Astrocyte (in vitro differentiated cells and primary cell): Measurements from ENCODE around the gene KRTAP5-5. TPM values are rescaled to one million over a fixed set of nuclear protein-coding genes. Genes with fewer than 3 reads are reported as not detected.

Experiments used
- DNase-seq: peaks from one replicate; pipeline ENCODE4 v3.0.0-alpha.2; 2010; ENCODE audit warnings: low read depth
- FAIRE-seq: peaks from 2 replicates; lab custom pipeline; 2011; peaks lifted over from hg19 to GRCh38; lab: Jason Lieb, UNC
- H2AFZ ChIP-seq: 2 replicates; pipeline ENCODE4 v1.6.0; 2012; ENCODE audit warnings: low read depth, low read length, inconsistent platforms
- H3K27ac ChIP-seq: 2 replicates; pipeline ENCODE4 v1.5.1; 2011; ENCODE audit warnings: low read depth, low read length, inconsistent platforms
- H3K27me3 ChIP-seq: 2 replicates; pipeline ENCODE4 v1.6.0; 2011; ENCODE audit warnings: low read length, inconsistent platforms; ENCODE audit not compliant: insufficient read depth
- H3K36me3 ChIP-seq: 2 replicates; pipeline ENCODE4 v1.5.1; 2011; ENCODE audit warnings: low read length, inconsistent platforms; ENCODE audit not compliant: insufficient read depth
- H3K4me1 ChIP-seq: 2 replicates; pipeline ENCODE4 v1.5.1; 2011; ENCODE audit warnings: low read length, inconsistent platforms; ENCODE audit not compliant: insufficient read depth
- H3K4me2 ChIP-seq: 2 replicates; pipeline ENCODE4 v1.6.0; 2012; ENCODE audit warnings: low read length, inconsistent platforms
- H3K4me3 ChIP-seq: 2 replicates; pipeline ENCODE4 v1.5.1; 2011; ENCODE audit warnings: low read depth, mild to moderate bottlenecking, low read length, inconsistent platforms; ENCODE audit not compliant: insufficient read depth
- H3K79me2 ChIP-seq: 2 replicates; pipeline ENCODE4 v1.6.0; 2012; ENCODE audit warnings: mild to moderate bottlenecking, low read length, inconsistent platforms; ENCODE audit not compliant: insufficient read depth
- H3K9ac ChIP-seq: 2 replicates; pipeline ENCODE4 v1.6.0; 2012; ENCODE audit warnings: mild to moderate bottlenecking, low read length, inconsistent platforms
- H3K9me3 ChIP-seq: 2 replicates; pipeline ENCODE4 v1.5.1; 2012; ENCODE audit warnings: low read depth, mild to moderate bottlenecking, low read length, inconsistent platforms; ENCODE audit not compliant: insufficient read depth
- H4K20me1 ChIP-seq: 2 replicates; pipeline ENCODE4 v1.6.0; 2012; ENCODE audit warnings: low read length, inconsistent platforms; ENCODE audit not compliant: insufficient read depth
- H3K27ac Mint-ChIP-seq: one replicate; pipeline ENCODE4 v1.8.0; 2021; ENCODE audit warnings: mild to moderate bottlenecking, mixed read lengths; ENCODE audit not compliant: unreplicated experiment
- H3K27me3 Mint-ChIP-seq: one replicate; pipeline ENCODE4 v1.8.0; 2021; ENCODE audit warnings: low read depth, mixed read lengths; ENCODE audit not compliant: unreplicated experiment
- H3K36me3 Mint-ChIP-seq: one replicate; pipeline ENCODE4 v1.8.0; 2021; ENCODE audit warnings: low read depth, mixed read lengths; ENCODE audit not compliant: unreplicated experiment
- H3K4me1 Mint-ChIP-seq: one replicate; pipeline ENCODE4 v1.8.0; 2021; ENCODE audit warnings: low read depth, mixed read lengths; ENCODE audit not compliant: unreplicated experiment
- H3K4me3 Mint-ChIP-seq: one replicate; pipeline ENCODE4 v1.8.0; 2021; ENCODE audit warnings: mild to moderate bottlenecking, moderate library complexity, mixed read lengths; ENCODE audit not compliant: unreplicated experiment
- H3K9me3 Mint-ChIP-seq: one replicate; pipeline ENCODE4 v1.8.0; 2021; ENCODE audit warnings: mild to moderate bottlenecking, mixed read lengths; ENCODE audit not compliant: unreplicated experiment
- EZH2 ChIP-seq: IDR thresholded peaks from 2 replicates; pipeline ENCODE4 v1.6.1; 2012; ENCODE audit warnings: mild to moderate bottlenecking, low read length, inconsistent platforms; ENCODE audit not compliant: insufficient read depth
- total RNA-seq: library from RNA; stranded (reverse); gene quantifications from 2 replicates; pipeline ENCODE4 v1.2.1, GENCODE V29; 2021
- TF ChIP-seq, protein P1 (sequence below): IDR thresholded peaks from 2 replicates; pipeline ENCODE4 v1.5.1; 2011; ENCODE audit warnings: low read depth, mild to moderate bottlenecking, inconsistent platforms, low read length, moderate library complexity; ENCODE audit not compliant: insufficient read depth

KRTAP5-5 gene
- total RNA-seq, 1 donor from 2014 or later, result not detected

DNA sequence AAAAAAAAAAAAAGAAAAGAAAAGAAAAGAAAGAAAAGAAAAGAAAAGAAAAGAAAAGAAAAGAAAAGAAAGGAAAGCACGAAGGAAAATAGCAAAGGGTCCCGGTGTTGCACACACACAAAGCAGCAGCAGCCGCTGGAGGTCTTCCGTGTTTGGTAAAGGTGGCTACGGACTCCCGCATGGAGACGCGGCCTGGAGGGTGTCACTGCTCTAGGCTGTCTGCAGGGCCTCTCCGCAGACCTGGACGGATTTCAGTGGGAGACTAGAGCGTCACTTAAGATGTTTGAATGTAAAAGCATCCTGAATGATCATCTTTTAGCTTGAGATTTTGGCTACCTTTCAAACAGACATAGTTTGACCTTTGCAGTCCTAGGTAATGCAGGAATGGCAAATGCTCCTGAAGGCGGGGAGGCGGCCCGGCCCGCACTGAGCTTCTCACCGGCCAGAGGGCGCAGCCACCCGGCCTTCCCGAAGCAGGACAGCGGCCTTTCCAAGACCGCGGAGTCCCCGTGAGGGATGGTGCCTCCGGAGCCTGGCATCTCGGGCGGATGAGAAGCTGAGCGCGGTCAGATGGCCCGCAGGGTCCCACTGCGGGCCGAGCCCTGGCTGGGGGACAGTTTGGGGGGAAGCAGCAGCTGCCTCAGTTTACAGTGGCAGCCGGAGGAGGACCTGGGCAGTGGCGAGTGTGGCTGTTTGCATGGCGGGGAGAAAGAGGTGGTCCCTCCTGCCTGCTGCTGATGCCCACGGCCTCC lies 18.5 kb downstream of the KRTAP5-5 start:
- Histone ChIP-seq H3K9ac (no peak overlapping the region), H3K9me3 (no peaks in the 10 kb centered on the region), H3K4me2 (no peak overlapping the region), H3K79me2 (no peaks in the 10 kb centered on the region), H4K20me1 (no peaks in the 10 kb centered on the region), H3K27ac (no peak overlapping the region), H2AFZ (no peak overlapping the region), H3K4me3 (no peak overlapping the region), H3K27me3 (peaks cover 7% of the 10 kb centered on the region), H3K4me1 (no peaks in the 10 kb centered on the region), H3K36me3 (no peaks in the 10 kb centered on the region)
- DNase-seq (no peak), FAIRE-seq (no peak)
- no peak overlapping the region for H3K4me3 Mint-ChIP-seq
- no peak overlapping the region for H3K27ac Mint-ChIP-seq
- H3K36me3 Mint-ChIP-seq, result no peaks in the 10 kb centered on the region
- TF ChIP-seq, protein P1, sequence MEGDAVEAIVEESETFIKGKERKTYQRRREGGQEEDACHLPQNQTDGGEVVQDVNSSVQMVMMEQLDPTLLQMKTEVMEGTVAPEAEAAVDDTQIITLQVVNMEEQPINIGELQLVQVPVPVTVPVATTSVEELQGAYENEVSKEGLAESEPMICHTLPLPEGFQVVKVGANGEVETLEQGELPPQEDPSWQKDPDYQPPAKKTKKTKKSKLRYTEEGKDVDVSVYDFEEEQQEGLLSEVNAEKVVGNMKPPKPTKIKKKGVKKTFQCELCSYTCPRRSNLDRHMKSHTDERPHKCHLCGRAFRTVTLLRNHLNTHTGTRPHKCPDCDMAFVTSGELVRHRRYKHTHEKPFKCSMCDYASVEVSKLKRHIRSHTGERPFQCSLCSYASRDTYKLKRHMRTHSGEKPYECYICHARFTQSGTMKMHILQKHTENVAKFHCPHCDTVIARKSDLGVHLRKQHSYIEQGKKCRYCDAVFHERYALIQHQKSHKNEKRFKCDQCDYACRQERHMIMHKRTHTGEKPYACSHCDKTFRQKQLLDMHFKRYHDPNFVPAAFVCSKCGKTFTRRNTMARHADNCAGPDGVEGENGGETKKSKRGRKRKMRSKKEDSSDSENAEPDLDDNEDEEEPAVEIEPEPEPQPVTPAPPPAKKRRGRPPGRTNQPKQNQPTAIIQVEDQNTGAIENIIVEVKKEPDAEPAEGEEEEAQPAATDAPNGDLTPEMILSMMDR, result no peak
- TF ChIP-seq EZH2, result no peak
- no peaks in the 10 kb centered on the region for H3K4me1 Mint-ChIP-seq
- H3K27me3 Mint-ChIP-seq, result peaks cover 57% of the 10 kb centered on the region
- H3K9me3 Mint-ChIP-seq, result no peaks in the 10 kb centered on the region

DNA sequence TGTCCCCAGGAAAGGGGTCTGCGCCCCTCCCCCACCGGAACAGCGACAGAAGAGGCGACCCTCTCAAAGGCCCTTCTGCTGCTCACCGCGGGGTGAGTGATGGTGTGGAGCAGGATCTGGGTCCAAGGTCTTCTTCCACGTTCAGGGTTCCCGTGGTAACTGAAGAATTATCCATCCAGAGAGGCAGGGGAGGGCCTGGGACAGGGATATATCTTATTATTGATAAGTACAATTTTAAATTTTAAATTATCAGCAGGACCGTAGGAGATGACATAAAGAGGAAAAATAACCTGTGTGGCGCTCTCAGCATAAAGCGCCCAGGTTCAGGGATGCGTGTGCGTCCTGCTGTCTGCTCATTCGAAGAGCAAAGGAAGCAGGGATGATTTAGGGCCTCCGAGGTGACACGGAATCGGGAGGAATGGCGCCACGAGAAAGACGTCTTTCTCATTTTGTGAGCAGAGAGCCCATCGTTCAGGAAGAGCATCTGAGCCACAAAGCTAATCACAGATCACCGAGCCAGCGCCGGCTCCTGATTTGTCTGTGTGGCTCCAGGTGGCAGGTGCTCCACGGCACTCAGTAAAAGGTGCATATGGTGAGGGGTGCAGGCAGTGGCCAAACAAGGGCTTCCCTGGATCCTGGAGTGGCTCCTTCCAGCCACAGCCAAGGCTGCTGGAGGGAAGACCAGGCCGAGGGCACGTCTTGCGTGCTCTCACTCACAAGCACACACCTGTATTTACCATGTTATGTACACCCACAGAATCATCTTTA lies 19.3 kb downstream of the KRTAP5-5 start:
- H3K36me3 Mint-ChIP-seq, result no peaks in the 10 kb centered on the region
- Histone ChIP-seq H4K20me1 (no peaks in the 10 kb centered on the region), H3K36me3 (no peaks in the 10 kb centered on the region), H3K27me3 (peaks cover 7% of the 10 kb centered on the region), H3K27ac (no peak overlapping the region), H2AFZ (no peak overlapping the region), H3K9me3 (no peaks in the 10 kb centered on the region), H3K4me2 (no peak overlapping the region), H3K79me2 (no peaks in the 10 kb centered on the region), H3K4me3 (no peak overlapping the region), H3K4me1 (no peaks in the 10 kb centered on the region), H3K9ac (no peak overlapping the region)
- H3K9me3 Mint-ChIP-seq, result no peaks in the 10 kb centered on the region
- H3K4me1 Mint-ChIP-seq, result no peaks in the 10 kb centered on the region
- H3K27ac Mint-ChIP-seq, result no peak overlapping the region
- DNase-seq (no peak), FAIRE-seq (no peak)
- no peak overlapping the region for H3K4me3 Mint-ChIP-seq
- H3K27me3 Mint-ChIP-seq, result peaks cover 63% of the 10 kb centered on the region
- TF ChIP-seq, protein P1, result no peak
